Measurements from ENCODE around the gene CYFIP1. TPM values are rescaled to one million over a fixed set of nuclear protein-coding genes. Genes with fewer than 3 reads are reported as not detected.

The CYFIP1 gene
- total and polyA plus RNA-seq, 2 of the 8 experiments (the other 6 are each of a cell fraction or from before 2014, with no cell fraction given): 38.6 to 81.7 TPM

- no peak for TF ChIP-seq TAF1 (IDR thresholded peaks at IDR 0.05; ENCODE audit: low read depth, low read length)
- TF ChIP-seq KDM5A (IDR thresholded peaks at IDR 0.05; ENCODE audit: low read length): no peak
- no peak for TF ChIP-seq SIX5 (IDR thresholded peaks at IDR 0.05; ENCODE audit: low read depth, low read length)
- no peak for TF ChIP-seq SP2 (IDR thresholded peaks at IDR 0.05; ENCODE audit: low read length)
Measured at GRCh38 chr15:22955544-22956119, 24.5 kb downstream of the CYFIP1 start (continued).

All from H1 (cell line).